Activated CD4-positive, alpha-beta T cell treated with anti-CD3 and anti-CD28 coated beads for 36 hours (primary cell): ENCODE measurements around the gene MMS22L. TPM values are rescaled to one million over a fixed set of nuclear protein-coding genes. Genes with fewer than 3 reads are reported as not detected.
"Not testable (repeated sequence)": the region's sequence is repeated elsewhere in the genome, so short reads cannot be mapped to it uniquely, and the experiment has no call there.

Experiments
- ATAC-seq: fragments of 200-7000 bp; cut with Tn5 transposase; one replicate; pipeline ENCODE4 v1.10.0; 2021; ENCODE audit warnings: mild to moderate bottlenecking, moderate library complexity
- CTCF ChIA-PET: fragments of 350-600 bp; sonication (Branson Sonifier 250); formaldehyde crosslinking; loops from one replicate; lab custom pipeline; 2021; ENCODE audit warnings: antibody characterized with exemption; lab: Charles Lee
- POLR2A ChIA-PET: fragments of 350-600 bp; sonication (Branson Sonifier 250); formaldehyde crosslinking; loops from one replicate; lab custom pipeline; 2021; ENCODE audit warnings: antibody characterized with exemption, inconsistent platforms; lab: Charles Lee
- DNase-seq: peaks from one replicate; pipeline ENCODE4 v3.0.0-alpha.2; 2020
- H3K27ac Mint-ChIP-seq: one replicate; pipeline ENCODE4 v1.8.0; 2021; ENCODE audit warnings: mixed read lengths
- H3K27me3 Mint-ChIP-seq: one replicate; pipeline ENCODE4 v1.8.0; 2021; ENCODE audit warnings: mixed read lengths
- H3K36me3 Mint-ChIP-seq: one replicate; pipeline ENCODE4 v1.8.0; 2021; ENCODE audit warnings: low read depth, mixed read lengths
- H3K4me1 Mint-ChIP-seq: one replicate; pipeline ENCODE4 v1.8.0; 2021; ENCODE audit warnings: mixed read lengths
- H3K4me3 Mint-ChIP-seq: one replicate; pipeline ENCODE4 v1.8.0; 2021; ENCODE audit warnings: mild to moderate bottlenecking, moderate library complexity, mixed read lengths
- H3K9me3 Mint-ChIP-seq: one replicate; pipeline ENCODE4 v1.8.0; 2021; ENCODE audit warnings: low read depth, mixed read lengths
- intact Hi-C, 2 experiments: fragments of 100-400 bp; cut with DNase I in 1 of 2; cut with micrococcal nuclease in 1 of 2; formaldehyde crosslinking; loops; one replicate each; pipeline versions ENCODE4 v1.14.2 to v1.15.1; 2022 to 2024; cut with DNase I, micrococcal nuclease
- total RNA-seq, 2 experiments: library from RNA; stranded (reverse); gene quantifications; one replicate each; pipeline ENCODE4 v1.2.3, GENCODE V29; 2021

MMS22L gene
- total RNA-seq, 2 experiments from 2014 or later, result 33.9 to 43.6 TPM

- H3K4me3 Mint-ChIP-seq, result no peak overlapping the region
- H3K4me1 Mint-ChIP-seq, result no peaks in the 10 kb centered on the region
- H3K27me3 Mint-ChIP-seq, result no peaks in the 10 kb centered on the region
- peaks cover 4% of the 10 kb centered on the region for H3K36me3 Mint-ChIP-seq
- ATAC-seq, result no peak
- no peaks in the 10 kb centered on the region for H3K9me3 Mint-ChIP-seq
- ChIA-PET POLR2A (no interaction called here), CTCF (interaction anchor here (0.6 to 3.5 kb wide), 3 partner anchors 11 to 206 kb away, joined by 3 to 25 read pairs (median 7); no protein-coding TSS in a partner anchor)
- DNase-seq, result no peak
- no peak overlapping the region for H3K27ac Mint-ChIP-seq
- intact Hi-C loops, result loop anchor here (2.0 to 5.0 kb wide), 3 partner anchors 116 to 309 kb away; no protein-coding TSS in a partner anchor
Observed at GRCh38 chr6:97187951-97188350, 95.1 kb downstream of the MMS22L start.

DNA sequence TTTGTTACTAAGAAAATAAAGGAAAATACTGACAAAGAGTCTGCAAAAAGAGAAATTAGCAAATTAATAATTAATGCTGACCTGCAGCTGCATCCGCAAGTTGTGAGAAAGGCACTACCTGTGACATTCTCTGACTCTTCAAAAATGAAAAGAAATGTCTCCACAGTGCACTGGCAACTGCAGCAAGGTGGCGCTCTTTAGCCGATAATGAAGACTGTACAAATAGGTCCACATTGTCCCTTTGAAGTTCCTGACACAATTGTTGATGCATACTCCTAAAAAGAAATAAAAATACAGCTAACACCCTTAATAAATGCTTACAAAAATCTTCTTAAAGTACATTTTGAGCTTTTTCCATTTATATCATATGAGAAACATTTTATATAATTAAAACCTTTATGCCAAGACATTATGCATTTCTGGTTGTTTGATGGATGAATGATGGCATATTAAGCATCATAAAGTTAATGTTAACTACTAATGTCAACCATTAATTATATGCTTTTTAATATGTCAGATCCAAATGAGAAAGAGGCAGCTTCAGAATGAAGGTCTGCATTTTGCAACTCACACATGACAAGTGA lies 96.5 kb downstream of the MMS22L start:
- peak; percentile 80 for DNase-seq
- ChIA-PET POLR2A (no interaction called here), CTCF (interaction anchor here (0.6 to 3.5 kb wide), 13 partner anchors 11 to 212 kb away, joined by 3 to 25 read pairs (median 3); no protein-coding TSS in a partner anchor)
- intact Hi-C loops, result loop anchor here (1.0 to 5.0 kb wide), 4 partner anchors 114 to 310 kb away; no protein-coding TSS in a partner anchor
- ATAC-seq, result peak; percentile 80
- Mint-ChIP-seq H3K4me3 (no peak overlapping the region), H3K36me3 (peaks cover 2% of the 10 kb centered on the region), H3K27me3 (no peaks in the 10 kb centered on the region), H3K9me3 (no peaks in the 10 kb centered on the region), H3K4me1 (no peaks in the 10 kb centered on the region), H3K27ac (no peak overlapping the region)

DNA sequence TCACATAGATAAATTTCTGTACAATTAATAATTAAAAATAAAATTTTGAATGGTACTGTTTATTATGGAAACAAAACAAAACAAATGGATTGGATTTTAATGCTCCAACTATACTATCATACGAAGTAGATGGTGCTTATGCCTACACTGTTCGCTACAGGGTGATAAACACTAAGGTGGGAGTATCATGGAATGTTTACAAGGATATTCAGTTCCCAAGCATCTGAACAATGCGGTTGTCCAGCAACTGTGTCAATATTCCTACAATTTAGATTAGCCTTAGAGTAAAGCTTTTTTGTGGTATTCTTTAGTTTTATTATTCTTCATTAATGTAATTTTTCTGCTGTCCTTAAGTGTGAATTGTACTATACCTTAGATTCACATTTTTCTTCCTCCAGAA lies 105.1 kb downstream of the MMS22L start:
- H3K27me3 Mint-ChIP-seq, result no peaks in the 10 kb centered on the region
- H3K36me3 Mint-ChIP-seq, result peaks cover 28% of the 10 kb centered on the region
- ATAC-seq, result no peak
- ChIA-PET CTCF (interaction anchor here (0.9 to 4.4 kb wide), 4 partner anchors 8 to 67 kb away, joined by 3 to 25 read pairs (median 5); no protein-coding TSS in a partner anchor), POLR2A (no interaction called here)
- no peaks in the 10 kb centered on the region for H3K4me1 Mint-ChIP-seq
- H3K4me3 Mint-ChIP-seq, result no peak overlapping the region
- no peak overlapping the region for H3K27ac Mint-ChIP-seq
- intact Hi-C loops, result no loop called here
- no peak for DNase-seq
- no peaks in the 10 kb centered on the region for H3K9me3 Mint-ChIP-seq

DNA sequence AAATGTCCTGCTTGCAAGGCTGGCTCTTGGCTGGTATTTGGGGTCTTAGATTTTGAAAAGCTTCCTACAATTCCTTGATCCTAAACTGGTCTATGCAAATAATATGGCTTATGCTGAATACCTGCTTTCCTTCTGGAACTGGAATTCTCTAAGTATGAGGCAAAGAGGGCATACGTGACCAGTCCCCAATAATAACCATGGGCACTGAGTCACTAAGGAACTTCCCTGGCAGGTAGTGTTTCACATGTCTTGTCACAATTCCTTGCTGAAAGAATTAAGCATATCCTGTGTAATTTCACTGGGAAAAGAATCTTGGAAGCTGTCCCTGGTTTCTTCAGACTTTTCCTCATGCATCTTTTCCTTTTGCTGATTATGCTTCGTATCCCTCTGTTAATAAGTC lies 106.5 kb downstream of the MMS22L start:
- H3K4me1 Mint-ChIP-seq, result no peaks in the 10 kb centered on the region
- ChIA-PET CTCF (interaction anchor here (2.3 to 4.4 kb wide), 2 partner anchors 10 to 13 kb away, joined by 7 to 25 read pairs; no protein-coding TSS in a partner anchor), POLR2A (no interaction called here)
- H3K27ac Mint-ChIP-seq, result no peak overlapping the region
- DNase-seq (no peak), ATAC-seq (no peak)
- peaks cover 37% of the 10 kb centered on the region for H3K36me3 Mint-ChIP-seq
- H3K4me3 Mint-ChIP-seq, result no peak overlapping the region
- H3K27me3 Mint-ChIP-seq, result no peaks in the 10 kb centered on the region
- no peaks in the 10 kb centered on the region for H3K9me3 Mint-ChIP-seq
- intact Hi-C loops, result no loop called here

GRCh38 chr6:97175806-97176205 lies 107.2 kb downstream of the MMS22L start:
- no peak for DNase-seq
- H3K9me3 Mint-ChIP-seq, result no peaks in the 10 kb centered on the region
- POLR2A ChIA-PET, result no interaction called here
- peaks cover 37% of the 10 kb centered on the region for H3K36me3 Mint-ChIP-seq
- no peaks in the 10 kb centered on the region for H3K27me3 Mint-ChIP-seq
- intact Hi-C loops, result no loop called here
- no peak for ATAC-seq
- no peaks in the 10 kb centered on the region for H3K4me1 Mint-ChIP-seq
- CTCF ChIA-PET, result interaction anchor here (2.3 to 4.4 kb wide), 2 partner anchors 11 to 13 kb away, joined by 7 to 25 read pairs; no protein-coding TSS in a partner anchor
- H3K27ac Mint-ChIP-seq, result no peak overlapping the region
- no peak overlapping the region for H3K4me3 Mint-ChIP-seq

DNA sequence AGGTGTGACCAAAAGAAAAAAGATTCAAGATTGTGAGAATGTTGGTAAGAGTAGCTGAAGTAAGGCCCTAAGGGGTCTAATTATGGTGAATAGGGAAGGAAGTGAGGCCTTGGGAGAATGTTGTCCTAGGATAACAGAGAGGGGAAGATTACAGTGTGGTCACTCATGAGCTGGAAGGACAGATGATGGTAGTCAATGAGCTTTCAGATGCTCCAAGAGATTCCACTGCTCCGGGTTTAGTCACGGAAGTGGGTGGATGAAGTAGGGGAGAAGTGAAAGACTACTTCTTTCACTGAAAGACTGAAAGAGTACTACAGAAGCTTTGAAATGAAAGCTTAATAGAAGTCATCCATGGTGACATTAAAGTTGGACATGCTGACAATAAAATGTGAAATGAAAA lies 108.5 kb downstream of the MMS22L start:
- H3K9me3 Mint-ChIP-seq, result no peaks in the 10 kb centered on the region
- no peaks in the 10 kb centered on the region for H3K4me1 Mint-ChIP-seq
- intact Hi-C loops, result no loop called here
- peaks cover 38% of the 10 kb centered on the region for H3K36me3 Mint-ChIP-seq
- no peak overlapping the region for H3K4me3 Mint-ChIP-seq
- H3K27me3 Mint-ChIP-seq, result no peaks in the 10 kb centered on the region
- no peak for ATAC-seq
- no peak overlapping the region for H3K27ac Mint-ChIP-seq
- POLR2A ChIA-PET, result no interaction called here
- no peak for DNase-seq
- CTCF ChIA-PET, result interaction anchor here (4.4 kb wide), 1 partner anchor 12 kb away, joined by 25 read pairs; no protein-coding TSS in a partner anchor

DNA sequence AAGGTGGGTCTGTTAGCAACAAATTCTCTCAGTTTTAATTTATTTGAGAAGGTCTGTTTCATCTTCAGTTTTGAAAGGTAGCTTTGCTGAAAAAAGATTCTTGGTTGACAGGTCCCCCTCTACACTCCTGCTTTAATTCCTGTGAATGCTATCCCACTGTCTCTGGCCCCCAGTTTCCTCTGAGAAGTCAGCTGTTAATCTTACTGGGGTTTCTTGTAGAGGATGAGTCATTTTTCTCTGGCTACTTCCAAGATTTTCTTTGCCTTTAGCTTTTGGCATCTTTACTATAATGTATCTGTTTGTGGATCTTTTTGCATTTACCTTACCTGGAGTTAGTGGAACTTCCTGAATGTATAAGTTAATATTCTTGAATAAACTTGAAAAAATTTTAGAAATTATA lies 122.7 kb downstream of the MMS22L start:
- Mint-ChIP-seq H3K9me3 (peaks cover 21% of the 10 kb centered on the region), H3K4me1 (no peaks in the 10 kb centered on the region), H3K36me3 (peaks cover 69% of the 10 kb centered on the region), H3K27me3 (no peaks in the 10 kb centered on the region), H3K27ac (no peak overlapping the region), H3K4me3 (no peak overlapping the region)
- no peak for DNase-seq
- no peak for ATAC-seq
- CTCF ChIA-PET, result interaction anchor here (1.2 kb wide), 1 partner anchor 26 kb away, joined by 3 read pairs; no protein-coding TSS in a partner anchor
- POLR2A ChIA-PET, result no interaction called here
- intact Hi-C loops, result no loop called here

- CTCF ChIA-PET, H3K4me1 Mint-ChIP-seq, intact Hi-C loops, H3K27ac Mint-ChIP-seq, H3K4me3 Mint-ChIP-seq, ATAC-seq, DNase-seq, POLR2A ChIA-PET, H3K27me3 Mint-ChIP-seq: not testable (repeated sequence)
- Mint-ChIP-seq H3K9me3 (peaks cover 18% of the 10 kb centered on the region), H3K36me3 (peaks cover 40% of the 10 kb centered on the region)
Observed at GRCh38 chr6:97155447-97155846, 127.6 kb downstream of the MMS22L start.

- H3K36me3 Mint-ChIP-seq, result peaks cover 40% of the 10 kb centered on the region
- no peak overlapping the region for H3K27ac Mint-ChIP-seq
- no peaks in the 10 kb centered on the region for H3K27me3 Mint-ChIP-seq
- ChIA-PET CTCF (no interaction called here), POLR2A (no interaction called here)
- no peak overlapping the region for H3K4me3 Mint-ChIP-seq
- no peak for ATAC-seq
- no peaks in the 10 kb centered on the region for H3K4me1 Mint-ChIP-seq
- no peak for DNase-seq
- peaks cover 18% of the 10 kb centered on the region for H3K9me3 Mint-ChIP-seq
- intact Hi-C loops, result no loop called here
Observed at GRCh38 chr6:97154015-97154414, 129.0 kb downstream of the MMS22L start.

DNA sequence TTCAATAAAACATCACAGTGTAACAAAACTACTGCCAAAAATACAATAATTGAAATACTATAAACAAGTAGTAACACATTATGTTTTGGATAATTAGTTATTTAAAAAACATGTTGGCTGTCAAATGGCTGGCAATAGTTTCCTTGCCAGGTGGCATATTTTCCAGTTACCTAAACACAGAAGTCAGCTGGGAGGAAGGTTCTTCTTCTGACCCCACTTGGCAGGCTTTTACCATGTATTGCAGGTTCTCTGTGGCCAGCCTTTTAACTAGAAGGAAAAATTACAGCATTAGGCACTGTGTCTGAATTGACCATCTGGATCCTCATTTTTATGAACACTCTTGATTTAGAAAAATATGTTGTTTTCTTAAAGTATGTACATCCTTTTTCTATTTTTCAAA lies 131.4 kb downstream of the MMS22L start:
- CTCF ChIA-PET, result interaction anchor here (0.7 kb wide), 1 partner anchor 17 kb away, joined by 3 read pairs; no protein-coding TSS in a partner anchor
- H3K27ac Mint-ChIP-seq, result no peak overlapping the region

DNA sequence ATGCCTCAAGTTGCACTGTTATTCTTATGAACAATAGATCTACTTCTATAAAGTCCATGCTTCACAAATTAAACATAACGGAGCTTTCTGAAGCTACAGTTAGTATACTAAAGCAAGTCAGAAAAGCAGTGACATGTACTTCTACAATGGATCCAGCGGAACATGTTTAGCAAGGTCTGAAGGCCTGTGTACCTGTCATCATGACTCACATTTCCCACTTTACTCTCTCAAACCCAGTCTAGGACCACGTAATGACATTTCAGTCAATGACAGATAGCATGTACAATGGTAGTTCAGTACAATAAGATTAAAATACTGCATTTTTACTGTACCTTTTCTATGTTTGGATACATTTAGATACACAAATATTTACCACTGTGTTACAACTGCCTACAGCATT lies 132.1 kb downstream of the MMS22L start:
- POLR2A ChIA-PET, result no interaction called here
- DNase-seq, result no peak
- Mint-ChIP-seq H3K4me3 (no peak overlapping the region), H3K27me3 (no peaks in the 10 kb centered on the region), H3K36me3 (peaks cover 15% of the 10 kb centered on the region), H3K27ac (no peak overlapping the region), H3K9me3 (peaks cover 5% of the 10 kb centered on the region), H3K4me1 (no peaks in the 10 kb centered on the region)
- intact Hi-C loops, result no loop called here
- ATAC-seq, result peak; percentile 77
- CTCF ChIA-PET, result no interaction called here

More for the DNA sequence above, 131.4 kb downstream of the MMS22L start:
- ATAC-seq (no peak), DNase-seq (no peak)
- H3K36me3 Mint-ChIP-seq, result peaks cover 19% of the 10 kb centered on the region
- no peaks in the 10 kb centered on the region for H3K4me1 Mint-ChIP-seq
- H3K4me3 Mint-ChIP-seq, result no peak overlapping the region
- POLR2A ChIA-PET, result no interaction called here
- H3K27me3 Mint-ChIP-seq, result no peaks in the 10 kb centered on the region
- peaks cover 8% of the 10 kb centered on the region for H3K9me3 Mint-ChIP-seq
- intact Hi-C loops, result no loop called here

DNA sequence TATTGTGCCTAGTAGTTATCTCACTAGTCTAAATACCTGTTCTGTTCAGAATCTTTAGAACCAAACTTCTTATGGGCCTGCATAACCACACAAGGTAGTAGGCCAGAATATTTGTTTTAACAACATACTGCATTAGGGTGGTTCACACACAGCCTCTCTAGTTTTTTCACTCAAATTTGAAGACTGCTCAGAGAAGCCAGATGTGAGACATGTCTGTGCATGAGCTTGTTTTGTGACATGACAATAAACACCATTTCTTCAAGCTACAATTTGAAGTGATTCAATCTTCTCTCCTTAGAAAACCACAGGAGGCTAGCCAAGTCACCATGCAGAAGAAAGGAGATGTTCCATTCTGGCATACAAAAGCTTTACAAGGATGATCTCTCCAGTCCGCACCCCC lies 135.6 kb downstream of the MMS22L start:
- Mint-ChIP-seq H3K36me3 (peaks cover 24% of the 10 kb centered on the region), H3K9me3 (no peaks in the 10 kb centered on the region), H3K27ac (no peak overlapping the region), H3K4me1 (no peaks in the 10 kb centered on the region), H3K4me3 (no peak overlapping the region), H3K27me3 (no peaks in the 10 kb centered on the region)
- ChIA-PET CTCF (no interaction called here), POLR2A (no interaction called here)
- ATAC-seq (no peak), DNase-seq (no peak)
- intact Hi-C loops, result no loop called here
